ENCODE measurements around the gene TMEM25. TPM values are rescaled to one million over a fixed set of nuclear protein-coding genes. Genes with fewer than 3 reads are reported as not detected.
A peak's percentile ranks its signal among the peaks of the same experiment; 100 is the strongest.

The TMEM25 gene
- total RNA-seq, 2 donors from 2014 or later = 15.6 to 16.5 TPM

DNA sequence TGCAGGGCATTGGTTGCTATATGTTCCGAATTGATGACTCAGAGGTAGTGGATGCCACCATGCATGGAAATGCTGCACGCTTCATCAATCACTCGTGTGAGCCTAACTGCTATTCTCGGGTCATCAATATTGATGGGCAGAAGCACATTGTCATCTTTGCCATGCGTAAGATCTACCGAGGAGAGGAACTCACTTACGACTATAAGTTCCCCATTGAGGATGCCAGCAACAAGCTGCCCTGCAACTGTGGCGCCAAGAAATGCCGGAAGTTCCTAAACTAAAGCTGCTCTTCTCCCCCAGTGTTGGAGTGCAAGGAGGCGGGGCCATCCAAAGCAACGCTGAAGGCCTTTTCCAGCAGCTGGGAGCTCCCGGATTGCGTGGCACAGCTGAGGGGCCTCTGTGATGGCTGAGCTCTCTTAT, 9.1 kb upstream of the TMEM25 start:
- Histone ChIP-seq H3K4me1 (peaks cover 0 to 23% of the 10 kb centered on the region in 2 donors), H3K4me3 (no peak overlapping the region), H3K27me3 (no peaks in the 10 kb centered on the region), H3K27ac (peak overlapping the region in 1 of 2 donors; percentile 42), H3K36me3 (peaks cover 44% of the 10 kb centered on the region), H3K9me3 (no peaks in the 10 kb centered on the region)
- TF ChIP-seq CTCF (IDR thresholded peaks at IDR 0.05) = no peak
- no peak for DNase-seq (ENCODE audit: low spot score)

DNA sequence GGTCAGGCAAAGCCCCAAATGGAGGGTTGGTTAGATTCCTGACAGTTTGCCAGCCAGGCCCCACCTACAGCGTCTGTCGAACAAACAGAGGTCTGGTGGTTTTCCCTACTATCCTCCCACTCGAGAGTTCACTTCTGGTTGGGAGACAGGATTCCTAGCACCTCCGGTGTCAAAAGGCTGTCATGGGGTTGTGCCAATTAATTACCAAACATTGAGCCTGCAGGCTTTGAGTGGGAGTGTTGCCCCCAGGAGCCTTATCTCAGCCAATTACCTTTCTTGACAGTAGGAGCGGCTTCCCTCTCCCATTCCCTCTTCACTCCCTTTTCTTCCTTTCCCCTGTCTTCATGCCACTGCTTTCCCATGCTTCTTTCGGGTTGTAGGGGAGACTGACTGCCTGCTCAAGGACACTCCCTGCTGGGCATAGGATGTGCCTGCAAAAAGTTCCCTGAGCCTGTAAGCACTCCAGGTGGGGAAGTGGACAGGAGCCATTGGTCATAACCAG, 8.4 kb upstream of the TMEM25 start:
- peak in 1 of 2 donors; percentile 50 for TF ChIP-seq CTCF (IDR thresholded peaks at IDR 0.05)
- Histone ChIP-seq H3K27me3 (no peaks in the 10 kb centered on the region), H3K4me3 (no peak overlapping the region), H3K9me3 (no peaks in the 10 kb centered on the region), H3K27ac (peak overlapping the region in 1 of 2 donors; percentile 42), H3K4me1 (peaks cover 0 to 23% of the 10 kb centered on the region in 2 donors), H3K36me3 (peaks cover 39% of the 10 kb centered on the region)
- DNase-seq (ENCODE audit: low spot score) = no peak

GRCh38 chr11:118524356-118524755, 6.6 kb upstream of the TMEM25 start:
- no peaks in the 10 kb centered on the region for H3K9me3 ChIP-seq
- peaks cover 0 to 25% of the 10 kb centered on the region in 2 donors for H3K4me1 ChIP-seq
- no peaks in the 10 kb centered on the region for H3K27me3 ChIP-seq
- no peak overlapping the region for H3K27ac ChIP-seq
- no peak for TF ChIP-seq CTCF (IDR thresholded peaks at IDR 0.05)
- peaks cover 34% of the 10 kb centered on the region for H3K36me3 ChIP-seq
- H3K4me3 ChIP-seq = no peak overlapping the region
- DNase-seq (ENCODE audit: low spot score) = no peak

DNA sequence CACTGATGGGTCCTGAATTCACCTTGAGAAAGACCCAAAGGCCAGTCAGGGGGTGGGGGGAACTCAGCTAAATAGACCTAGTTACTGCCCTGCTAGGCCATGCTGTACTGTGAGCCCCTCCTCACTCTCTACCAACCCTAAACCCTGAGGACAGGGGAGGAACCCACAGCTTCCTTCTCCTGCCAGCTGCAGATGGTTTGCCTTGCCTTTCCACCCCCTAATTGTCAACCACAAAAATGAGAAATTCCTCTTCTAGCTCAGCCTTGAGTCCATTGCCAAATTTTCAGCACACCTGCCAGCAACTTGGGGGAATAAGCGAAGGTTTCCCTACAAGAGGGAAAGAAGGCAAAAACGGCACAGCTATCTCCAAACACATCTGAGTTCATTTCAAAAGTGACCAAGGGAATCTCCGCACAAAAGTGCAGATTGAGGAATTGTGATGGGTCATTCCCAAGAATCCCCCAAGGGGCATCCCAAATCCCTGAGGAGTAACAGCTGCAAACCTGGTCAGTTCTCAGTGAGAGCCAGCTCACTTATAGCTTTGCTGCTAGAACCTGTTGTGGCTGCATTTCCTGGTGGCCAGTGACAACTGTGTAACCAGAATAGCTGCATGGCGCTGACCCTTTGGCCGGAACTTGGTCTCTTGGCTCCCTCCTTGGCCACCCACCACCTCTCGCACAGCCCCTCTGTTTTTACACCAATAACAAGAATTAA, 6.1 kb upstream of the TMEM25 start:
- TF ChIP-seq CTCF (IDR thresholded peaks at IDR 0.05) = no peak
- no peaks in the 10 kb centered on the region for H3K27me3 ChIP-seq
- peaks cover 0 to 31% of the 10 kb centered on the region in 2 donors for H3K4me1 ChIP-seq
- H3K4me3 ChIP-seq = no peak overlapping the region
- no peak overlapping the region for H3K27ac ChIP-seq
- no peak for DNase-seq (ENCODE audit: low spot score)
- peaks cover 28% of the 10 kb centered on the region for H3K36me3 ChIP-seq
- no peaks in the 10 kb centered on the region for H3K9me3 ChIP-seq

GRCh38 chr11:118526688-118527087, 4.3 kb upstream of the TMEM25 start:
- no peak for TF ChIP-seq CTCF (IDR thresholded peaks at IDR 0.05)
- no peaks in the 10 kb centered on the region for H3K27me3 ChIP-seq

More at GRCh38 chr11:118526688-118527087, 4.3 kb upstream of the TMEM25 start:
- H3K4me3 ChIP-seq = no peak overlapping the region
- no peak for DNase-seq (ENCODE audit: low spot score)
- peaks cover 0 to 41% of the 10 kb centered on the region in 2 donors for H3K4me1 ChIP-seq
- no peaks in the 10 kb centered on the region for H3K9me3 ChIP-seq
- peaks cover 10% of the 10 kb centered on the region for H3K36me3 ChIP-seq
- no peak overlapping the region for H3K27ac ChIP-seq

Measured in right atrium auricular region (tissue), 2 donors.